ENCODE data around the gene FOXJ2. TPM values are rescaled to one million over a fixed set of nuclear protein-coding genes. Genes with fewer than 3 reads are reported as not detected.

Gene FOXJ2
- total RNA-seq, 1 experiment from 2014 or later, result 13.4 TPM

DNA sequence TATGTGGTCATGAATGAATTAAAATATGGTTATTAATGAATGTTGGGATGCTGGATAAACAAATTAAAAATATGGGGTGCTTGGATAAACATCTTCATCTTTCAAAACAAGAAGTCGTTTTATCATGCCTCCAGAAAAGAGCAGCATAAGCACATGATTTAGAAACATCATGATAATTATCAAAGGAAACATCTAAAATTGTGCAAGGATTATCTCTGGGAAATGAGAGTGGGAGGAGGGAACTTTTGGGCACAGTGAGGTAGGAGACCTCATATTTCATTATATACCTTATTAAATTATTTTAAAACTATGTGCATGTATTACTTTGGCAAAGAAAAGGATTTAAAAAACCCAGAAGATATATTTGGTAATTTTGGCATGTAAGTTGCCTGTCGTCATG lies 24.8 kb downstream of the FOXJ2 start:
- TF ChIP-seq, protein P1, sequence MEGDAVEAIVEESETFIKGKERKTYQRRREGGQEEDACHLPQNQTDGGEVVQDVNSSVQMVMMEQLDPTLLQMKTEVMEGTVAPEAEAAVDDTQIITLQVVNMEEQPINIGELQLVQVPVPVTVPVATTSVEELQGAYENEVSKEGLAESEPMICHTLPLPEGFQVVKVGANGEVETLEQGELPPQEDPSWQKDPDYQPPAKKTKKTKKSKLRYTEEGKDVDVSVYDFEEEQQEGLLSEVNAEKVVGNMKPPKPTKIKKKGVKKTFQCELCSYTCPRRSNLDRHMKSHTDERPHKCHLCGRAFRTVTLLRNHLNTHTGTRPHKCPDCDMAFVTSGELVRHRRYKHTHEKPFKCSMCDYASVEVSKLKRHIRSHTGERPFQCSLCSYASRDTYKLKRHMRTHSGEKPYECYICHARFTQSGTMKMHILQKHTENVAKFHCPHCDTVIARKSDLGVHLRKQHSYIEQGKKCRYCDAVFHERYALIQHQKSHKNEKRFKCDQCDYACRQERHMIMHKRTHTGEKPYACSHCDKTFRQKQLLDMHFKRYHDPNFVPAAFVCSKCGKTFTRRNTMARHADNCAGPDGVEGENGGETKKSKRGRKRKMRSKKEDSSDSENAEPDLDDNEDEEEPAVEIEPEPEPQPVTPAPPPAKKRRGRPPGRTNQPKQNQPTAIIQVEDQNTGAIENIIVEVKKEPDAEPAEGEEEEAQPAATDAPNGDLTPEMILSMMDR (IDR thresholded peaks at IDR 0.05; ENCODE audit: unreplicated experiment), result no peak
- H3K4me1 Mint-ChIP-seq (ENCODE audit: low read depth, unreplicated experiment), result no peaks in the 10 kb centered on the region
- H3K4me3 Mint-ChIP-seq (ENCODE audit: low read depth, unreplicated experiment), result no peak overlapping the region
- H3K27ac Mint-ChIP-seq (ENCODE audit: unreplicated experiment), result no peak overlapping the region
- no TSS peak for BruUV-seq (replicated peaks)
- DNase-seq, result no peak
- H3K36me3 Mint-ChIP-seq (ENCODE audit: insufficient read depth, unreplicated experiment), result no peaks in the 10 kb centered on the region
- no peaks in the 10 kb centered on the region for H3K27me3 Mint-ChIP-seq (ENCODE audit: unreplicated experiment)
- CTCF ChIA-PET, result no interaction called here
- H3K9me3 Mint-ChIP-seq (ENCODE audit: low read depth, unreplicated experiment), result no peaks in the 10 kb centered on the region
- intact Hi-C loops (cut with micrococcal nuclease; ENCODE audit: unreplicated experiment), result no loop called here

DNA sequence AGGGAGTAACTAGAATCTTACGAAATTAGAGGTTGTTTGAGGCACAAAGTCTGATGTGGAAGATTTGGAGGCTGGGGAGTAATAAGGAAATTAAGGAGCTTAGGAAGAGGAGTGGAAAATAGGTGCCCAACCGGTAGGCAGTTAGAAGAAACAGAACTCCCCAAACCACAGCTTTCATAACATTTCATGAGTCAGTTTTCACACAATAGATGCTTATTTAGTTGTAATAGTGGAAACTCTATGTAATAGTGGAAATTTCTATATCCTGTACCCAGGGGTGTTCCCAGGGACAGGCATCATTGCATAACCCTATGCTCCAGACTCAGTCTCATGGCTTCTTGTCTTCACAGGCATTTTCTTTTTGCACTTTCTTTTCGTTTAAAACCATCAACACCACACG lies 25.3 kb downstream of the FOXJ2 start:
- no peaks in the 10 kb centered on the region for H3K9me3 Mint-ChIP-seq (ENCODE audit: low read depth, unreplicated experiment)
- no peak overlapping the region for H3K27ac Mint-ChIP-seq (ENCODE audit: unreplicated experiment)
- TF ChIP-seq, protein P1 (IDR thresholded peaks at IDR 0.05; ENCODE audit: unreplicated experiment), result no peak
- H3K36me3 Mint-ChIP-seq (ENCODE audit: insufficient read depth, unreplicated experiment), result no peaks in the 10 kb centered on the region
- H3K4me3 Mint-ChIP-seq (ENCODE audit: low read depth, unreplicated experiment), result no peak overlapping the region
- intact Hi-C loops (cut with micrococcal nuclease; ENCODE audit: unreplicated experiment), result no loop called here
- no TSS peak for BruUV-seq (replicated peaks)
- H3K27me3 Mint-ChIP-seq (ENCODE audit: unreplicated experiment), result no peaks in the 10 kb centered on the region
- H3K4me1 Mint-ChIP-seq (ENCODE audit: low read depth, unreplicated experiment), result no peaks in the 10 kb centered on the region
- DNase-seq, result no peak
- CTCF ChIA-PET, result interaction anchor here (1.1 kb wide), 1 partner anchor 13 kb away, joined by 4 read pairs; no protein-coding TSS in a partner anchor

DNA sequence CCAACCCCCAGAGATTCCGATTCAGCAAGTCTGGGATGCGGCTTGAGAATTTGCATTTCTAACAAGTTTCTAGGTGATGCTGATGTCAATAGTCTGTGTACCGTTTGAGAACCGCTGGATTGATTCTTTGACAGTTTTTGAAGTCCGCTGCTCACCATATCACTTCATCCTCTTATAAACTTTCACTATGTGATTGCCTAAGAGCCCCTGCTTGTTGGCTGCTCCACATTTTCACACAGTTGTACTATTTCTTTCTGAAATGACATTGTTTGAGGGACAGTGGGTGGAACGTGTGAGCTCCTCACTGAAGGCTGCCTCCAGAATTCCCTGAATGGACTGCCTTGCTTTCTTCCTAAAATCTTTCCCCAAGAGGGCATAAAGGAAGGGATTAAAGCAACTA lies 26.0 kb downstream of the FOXJ2 start:
- BruUV-seq (replicated peaks), result no TSS peak
- intact Hi-C loops (cut with micrococcal nuclease; ENCODE audit: unreplicated experiment), result no loop called here
- no peak overlapping the region for H3K4me3 Mint-ChIP-seq (ENCODE audit: low read depth, unreplicated experiment)
- CTCF ChIA-PET, result interaction anchor here (1.1 kb wide), 1 partner anchor 14 kb away, joined by 4 read pairs; no protein-coding TSS in a partner anchor
- no peaks in the 10 kb centered on the region for H3K9me3 Mint-ChIP-seq (ENCODE audit: low read depth, unreplicated experiment)
- TF ChIP-seq, protein P1 (IDR thresholded peaks at IDR 0.05; ENCODE audit: unreplicated experiment), result no peak
- DNase-seq, result no peak
- no peaks in the 10 kb centered on the region for H3K36me3 Mint-ChIP-seq (ENCODE audit: insufficient read depth, unreplicated experiment)
- H3K27ac Mint-ChIP-seq (ENCODE audit: unreplicated experiment), result no peak overlapping the region
- H3K4me1 Mint-ChIP-seq (ENCODE audit: low read depth, unreplicated experiment), result no peaks in the 10 kb centered on the region
- H3K27me3 Mint-ChIP-seq (ENCODE audit: unreplicated experiment), result no peaks in the 10 kb centered on the region

DNA sequence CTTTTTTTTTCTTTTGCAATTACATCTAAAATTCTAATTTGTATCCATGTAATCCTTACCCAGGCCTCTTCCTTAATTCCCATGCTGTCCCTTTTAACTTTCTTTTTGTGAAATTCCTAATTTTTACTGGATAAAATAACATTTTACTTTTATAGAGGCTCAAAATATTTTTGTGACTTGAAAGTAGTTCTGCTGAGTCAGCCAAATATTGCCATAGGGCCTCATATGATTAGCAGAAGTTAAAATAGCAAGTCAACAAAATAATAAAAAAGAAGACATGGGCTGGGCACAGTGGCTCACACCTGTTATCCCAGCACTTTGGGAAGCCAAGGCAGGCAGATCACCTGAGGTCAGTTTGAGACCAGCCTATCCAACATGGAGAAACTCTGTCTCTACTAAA lies 31.6 kb downstream of the FOXJ2 start:
- no peak for DNase-seq
- TF ChIP-seq, protein P1 (IDR thresholded peaks at IDR 0.05; ENCODE audit: unreplicated experiment), result no peak
- intact Hi-C loops (cut with micrococcal nuclease; ENCODE audit: unreplicated experiment), result no loop called here
- no peak overlapping the region for H3K4me3 Mint-ChIP-seq (ENCODE audit: low read depth, unreplicated experiment)
- H3K36me3 Mint-ChIP-seq (ENCODE audit: insufficient read depth, unreplicated experiment), result no peaks in the 10 kb centered on the region
- no peaks in the 10 kb centered on the region for H3K9me3 Mint-ChIP-seq (ENCODE audit: low read depth, unreplicated experiment)
- H3K27ac Mint-ChIP-seq (ENCODE audit: unreplicated experiment), result no peak overlapping the region
- CTCF ChIA-PET, result no interaction called here
- BruUV-seq (replicated peaks), result no TSS peak
- H3K27me3 Mint-ChIP-seq (ENCODE audit: unreplicated experiment), result no peaks in the 10 kb centered on the region
- H3K4me1 Mint-ChIP-seq (ENCODE audit: low read depth, unreplicated experiment), result no peaks in the 10 kb centered on the region

All from Calu3 (cell line).